OCI-LY7 (cell line): ENCODE measurements around the gene ZNF407. TPM values are rescaled to one million over a fixed set of nuclear protein-coding genes. Genes with fewer than 3 reads are reported as not detected.

Experiments
- BruUV-seq: library from RNA; stranded (reverse); fragments of 400-500 nt; replicated peaks from 2 replicates; lab custom pipeline; 2021; lab: Mats Ljungman, UMichigan
- CTCF ChIA-PET: fragments of 300-600 bp; sonication (Branson Sonifier 250); formaldehyde crosslinking; loops from one replicate; lab custom pipeline; 2022; ENCODE audit warnings: antibody characterized with exemption; ENCODE audit not compliant: unreplicated experiment; lab: Charles Lee
- POLR2A ChIA-PET: fragments of 300-600 bp; sonication (Branson Sonifier 250); formaldehyde crosslinking; loops from one replicate; lab custom pipeline; 2022; ENCODE audit warnings: antibody characterized with exemption; lab: Charles Lee
- DNase-seq: peaks from one replicate; pipeline ENCODE4 v3.0.0-alpha.2; 2015; ENCODE audit warnings: low spot score
- H2AFZ ChIP-seq: fragments of 200-600 bp; sonication (generic), shearing (Covaris generic); 2 replicates; pipeline ENCODE4 v1.6.1; 2014; ENCODE audit warnings: mild to moderate bottlenecking, antibody characterized with exemption, low read length, moderate library complexity
- H3K27ac ChIP-seq: fragments of 200-600 bp; sonication (generic); 2 replicates; pipeline ENCODE4 v1.5.1; 2014; ENCODE audit warnings: mixed run types, low read depth, mild to moderate bottlenecking, moderate library complexity, low read length, inconsistent platforms; ENCODE audit not compliant: poor library complexity, severe bottlenecking
- H3K36me3 ChIP-seq: fragments of 200-600 bp; sonication (generic); 2 replicates; pipeline ENCODE4 v1.6.1; 2014; ENCODE audit warnings: mild to moderate bottlenecking, antibody characterized with exemption, low read length, moderate library complexity, mixed read lengths; ENCODE audit not compliant: insufficient read depth
- H3K4me1 ChIP-seq: fragments of 200-600 bp; sonication (generic); 2 replicates; pipeline ENCODE4 v1.5.1; 2014; ENCODE audit warnings: mild to moderate bottlenecking, low read length; ENCODE audit not compliant: insufficient read depth, poor library complexity, severe bottlenecking
- H3K4me2 ChIP-seq: fragments of 200-600 bp; sonication (generic); 2 replicates; pipeline ENCODE4 v1.6.1; 2014; ENCODE audit warnings: mild to moderate bottlenecking, low read length
- H3K4me3 ChIP-seq: fragments of 200-600 bp; sonication (generic); 2 replicates; pipeline ENCODE4 v1.5.1; 2014; ENCODE audit warnings: mild to moderate bottlenecking, low read depth, low read length; ENCODE audit not compliant: poor library complexity, severe bottlenecking
- H3K79me2 ChIP-seq: fragments of 200-600 bp; sonication (generic); 2 replicates; pipeline ENCODE4 v1.6.1; 2016; ENCODE audit warnings: low read depth, mild to moderate bottlenecking, low read length, moderate library complexity, mixed read lengths; ENCODE audit not compliant: insufficient read depth
- H3K9me2 ChIP-seq: fragments of 200-600 bp; sonication (generic); 2 replicates; pipeline ENCODE4 v1.6.1; 2016; ENCODE audit warnings: mild to moderate bottlenecking, low read length, mixed read lengths; ENCODE audit not compliant: insufficient read depth
- H3K9me3 ChIP-seq: fragments of 200-600 bp; sonication (generic); 2 replicates; pipeline ENCODE4 v1.6.1; 2014; ENCODE audit warnings: mild to moderate bottlenecking, mixed run types, low read length, mixed read lengths
- H4K20me1 ChIP-seq: fragments of 200-600 bp; sonication (generic); 2 replicates; pipeline ENCODE4 v1.6.1; 2014; ENCODE audit warnings: mild to moderate bottlenecking, antibody characterized with exemption, low read length, moderate library complexity, mixed read lengths; ENCODE audit not compliant: insufficient read depth
- EZH2phosphoT487 ChIP-seq: fragments of 200-600 bp; sonication (generic); IDR thresholded peaks from 2 replicates; pipeline ENCODE4 v1.6.1; 2018; ENCODE audit warnings: low read depth, borderline replicate concordance, mild to moderate bottlenecking, mixed run types, antibody characterized with exemption, low read length, moderate library complexity, mixed read lengths
- intact Hi-C: fragments of 100-400 bp; cut with micrococcal nuclease; formaldehyde crosslinking; loops from one replicate; pipeline ENCODE4 v1.10.0; 2022; ENCODE audit not compliant: unreplicated experiment
- total RNA-seq, 2 experiments: library from RNA; depleted of rRNA in 1 of 2; stranded (reverse); fragments of >200 nt in 1 of 2; shearing (Covaris generic) in 1 of 2; gene quantifications; 2 replicates each; pipeline ENCODE4 v1.2.3, GENCODE V29; 2014 to 2022
- TF ChIP-seq, protein P1 (sequence below): fragments of 200-600 bp; sonication (generic); conservative IDR thresholded peaks from 2 replicates; pipeline ENCODE4 v1.5.1; 2014; ENCODE audit warnings: mild to moderate bottlenecking, antibody characterized with exemption, low read length, moderate library complexity, mixed read lengths

ZNF407 gene
- total RNA-seq, 2 experiments from 2014 or later, result 8.9 to 11.9 TPM

DNA sequence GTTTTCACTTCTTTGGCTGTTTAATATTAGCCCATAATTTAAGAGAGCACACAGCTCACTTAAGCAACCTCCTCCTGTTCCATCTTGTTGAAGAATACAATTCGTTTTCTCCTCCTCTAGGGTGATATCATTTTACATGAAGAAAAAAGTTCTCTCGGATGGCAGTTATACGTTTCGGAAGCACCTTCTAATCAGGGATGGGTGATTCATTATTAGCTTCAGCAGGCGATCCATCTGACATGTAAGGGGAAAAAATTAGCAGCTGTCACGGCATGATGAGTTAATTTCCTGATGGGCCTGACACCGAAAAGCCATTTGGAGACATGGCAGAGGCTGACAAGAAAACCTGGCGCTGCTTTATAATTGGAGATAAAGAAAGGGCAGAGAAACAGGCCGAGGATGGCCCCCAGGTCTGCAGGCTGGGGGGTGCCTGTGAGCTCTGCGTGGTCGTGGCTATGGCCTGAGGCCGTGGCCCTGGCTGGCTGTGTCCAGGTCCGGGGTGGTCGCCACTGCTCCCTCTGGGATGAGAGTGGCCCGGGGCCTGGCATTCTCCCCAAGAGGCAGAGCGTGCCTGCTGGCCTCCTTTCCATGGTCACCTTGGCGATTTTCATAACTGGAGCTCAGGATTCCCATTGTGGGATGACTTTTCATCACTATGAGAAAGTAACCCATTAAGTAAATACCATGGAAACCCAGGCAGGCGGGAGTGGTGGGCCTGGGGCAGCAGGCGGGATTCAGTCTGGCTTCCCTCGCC, 471.2 kb downstream of the ZNF407 start:
- TF ChIP-seq, protein P1, sequence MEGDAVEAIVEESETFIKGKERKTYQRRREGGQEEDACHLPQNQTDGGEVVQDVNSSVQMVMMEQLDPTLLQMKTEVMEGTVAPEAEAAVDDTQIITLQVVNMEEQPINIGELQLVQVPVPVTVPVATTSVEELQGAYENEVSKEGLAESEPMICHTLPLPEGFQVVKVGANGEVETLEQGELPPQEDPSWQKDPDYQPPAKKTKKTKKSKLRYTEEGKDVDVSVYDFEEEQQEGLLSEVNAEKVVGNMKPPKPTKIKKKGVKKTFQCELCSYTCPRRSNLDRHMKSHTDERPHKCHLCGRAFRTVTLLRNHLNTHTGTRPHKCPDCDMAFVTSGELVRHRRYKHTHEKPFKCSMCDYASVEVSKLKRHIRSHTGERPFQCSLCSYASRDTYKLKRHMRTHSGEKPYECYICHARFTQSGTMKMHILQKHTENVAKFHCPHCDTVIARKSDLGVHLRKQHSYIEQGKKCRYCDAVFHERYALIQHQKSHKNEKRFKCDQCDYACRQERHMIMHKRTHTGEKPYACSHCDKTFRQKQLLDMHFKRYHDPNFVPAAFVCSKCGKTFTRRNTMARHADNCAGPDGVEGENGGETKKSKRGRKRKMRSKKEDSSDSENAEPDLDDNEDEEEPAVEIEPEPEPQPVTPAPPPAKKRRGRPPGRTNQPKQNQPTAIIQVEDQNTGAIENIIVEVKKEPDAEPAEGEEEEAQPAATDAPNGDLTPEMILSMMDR, result no peak
- no peak for TF ChIP-seq EZH2phosphoT487
- Histone ChIP-seq H3K9me2 (no peaks in the 10 kb centered on the region), H2AFZ (no peak overlapping the region), H3K27ac (no peak overlapping the region), H3K4me3 (no peak overlapping the region), H3K4me2 (no peak overlapping the region), H3K36me3 (no peaks in the 10 kb centered on the region), H3K79me2 (no peaks in the 10 kb centered on the region), H3K9me3 (no peaks in the 10 kb centered on the region), H4K20me1 (no peaks in the 10 kb centered on the region), H3K4me1 (no peaks in the 10 kb centered on the region)
- ChIA-PET POLR2A (no interaction called here), CTCF (no interaction called here)
- no TSS peak for BruUV-seq
- intact Hi-C loops, result no loop called here
- no peak for DNase-seq

DNA sequence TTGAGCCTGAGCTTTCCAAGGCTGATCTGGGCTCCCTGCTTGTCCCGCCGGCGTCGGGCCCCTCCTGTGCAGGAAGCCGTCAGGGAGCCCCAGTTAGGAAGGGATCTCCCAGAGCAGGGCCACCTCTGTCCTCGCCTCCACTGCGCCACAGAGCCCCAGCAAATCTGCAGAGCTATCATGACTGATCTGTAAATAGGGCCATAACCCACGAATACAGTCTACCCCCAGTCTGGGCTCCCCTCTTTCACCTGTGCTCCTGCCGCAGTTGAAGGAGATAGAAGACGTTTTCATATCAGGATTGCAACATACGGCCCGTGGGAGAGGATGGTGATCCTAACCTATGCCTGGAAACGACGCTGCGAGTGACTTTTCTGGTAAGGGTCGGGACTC, 472.6 kb downstream of the ZNF407 start:
- H3K4me2 ChIP-seq, result no peak overlapping the region
- CTCF ChIA-PET, result no interaction called here
- H2AFZ ChIP-seq, result no peak overlapping the region
- H3K4me3 ChIP-seq, result no peak overlapping the region
- intact Hi-C loops, result no loop called here
- POLR2A ChIA-PET, result no interaction called here
- H3K4me1 ChIP-seq, result no peaks in the 10 kb centered on the region
- no peak for TF ChIP-seq EZH2phosphoT487
- TF ChIP-seq, protein P1, result no peak
- H3K36me3 ChIP-seq, result no peaks in the 10 kb centered on the region
- H3K79me2 ChIP-seq, result no peaks in the 10 kb centered on the region
- DNase-seq, result no peak
- H3K9me2 ChIP-seq, result no peaks in the 10 kb centered on the region
- no peak overlapping the region for H3K27ac ChIP-seq
- no peaks in the 10 kb centered on the region for H4K20me1 ChIP-seq
- H3K9me3 ChIP-seq, result no peaks in the 10 kb centered on the region
- BruUV-seq, result no TSS peak
